ENCODE measurements around the gene IGSF8. TPM values are rescaled to one million over a fixed set of nuclear protein-coding genes. Genes with fewer than 3 reads are reported as not detected.
"Not testable (repeated sequence)": the region's sequence is repeated elsewhere in the genome, so short reads cannot be mapped to it uniquely, and the experiment has no call there.

The IGSF8 gene
- total RNA-seq, 1 donor from 2014 or later = 29.7 TPM

DNA sequence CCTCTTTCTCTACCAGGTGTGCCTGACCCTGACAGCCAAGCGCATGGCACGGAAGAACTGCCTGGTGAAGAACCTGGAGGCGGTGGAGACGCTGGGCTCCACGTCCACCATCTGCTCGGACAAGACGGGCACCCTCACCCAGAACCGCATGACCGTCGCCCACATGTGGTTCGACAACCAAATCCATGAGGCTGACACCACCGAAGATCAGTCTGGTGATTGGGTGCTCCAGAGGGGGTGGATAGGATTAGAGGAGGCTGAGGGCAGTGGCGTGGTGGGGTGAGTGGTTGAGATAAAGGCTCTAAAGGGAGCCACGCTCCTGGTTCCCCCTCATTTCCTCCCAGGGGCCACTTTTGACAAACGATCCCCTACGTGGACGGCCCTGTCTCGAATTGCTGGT is 30.2 kb upstream of the IGSF8 start:
- intact Hi-C loops (cut with DNase I) = no loop called here
- peak; percentile 65 for DNase-seq (ENCODE audit: low spot score)

DNA sequence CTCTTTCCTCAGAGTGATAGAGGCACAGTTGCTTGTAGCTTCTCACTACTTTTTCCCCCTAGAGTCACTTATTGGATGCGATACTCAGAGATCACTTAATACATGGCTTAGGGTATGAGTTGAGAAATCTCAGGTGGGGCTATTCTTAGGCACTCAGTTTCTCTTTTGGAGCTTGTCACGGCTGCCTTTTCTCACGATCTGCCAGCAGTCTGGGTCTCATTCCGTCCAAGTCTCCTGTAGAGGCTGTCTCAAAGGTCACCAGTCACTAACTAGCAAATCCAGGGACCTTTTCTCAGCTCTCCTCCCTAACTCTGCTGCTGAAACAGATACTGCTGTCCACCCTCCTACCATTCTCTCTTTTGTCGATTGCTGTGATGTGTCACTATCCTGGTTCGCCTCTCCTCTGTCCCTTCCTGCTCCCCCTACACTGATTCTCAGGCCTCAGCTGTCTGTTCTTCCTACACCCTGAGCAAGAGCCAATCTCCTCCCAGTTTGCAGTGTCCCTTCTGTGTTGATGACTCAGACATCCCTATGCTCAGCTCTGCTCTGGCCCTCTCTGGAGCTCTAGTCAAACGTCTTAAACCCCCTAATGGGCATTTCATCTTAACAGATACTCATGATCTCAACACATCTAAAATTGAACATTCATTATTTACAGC is 29.6 kb upstream of the IGSF8 start:
- intact Hi-C loops (cut with DNase I) = no loop called here

DNA sequence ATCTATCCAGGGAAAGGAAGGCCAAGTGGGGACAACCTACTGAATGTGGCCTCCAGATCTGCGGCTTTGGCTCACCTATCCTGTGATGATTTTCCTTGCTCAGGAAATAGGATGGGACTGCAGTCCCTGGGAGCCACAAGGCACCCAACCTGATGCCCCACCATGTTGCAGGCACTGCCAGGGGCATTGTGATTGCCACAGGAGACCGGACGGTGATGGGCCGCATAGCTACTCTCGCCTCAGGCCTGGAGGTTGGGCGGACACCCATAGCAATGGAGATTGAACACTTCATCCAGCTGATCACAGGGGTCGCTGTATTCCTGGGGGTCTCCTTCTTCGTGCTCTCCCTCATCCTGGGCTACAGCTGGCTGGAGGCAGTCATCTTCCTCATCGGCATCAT is 29.0 kb upstream of the IGSF8 start:
- DNase-seq (ENCODE audit: low spot score) = peak; percentile 76
- intact Hi-C loops (cut with DNase I) = no loop called here

More for the DNA sequence above, 29.6 kb upstream of the IGSF8 start:
- DNase-seq (ENCODE audit: low spot score) = peak; percentile 70

DNA sequence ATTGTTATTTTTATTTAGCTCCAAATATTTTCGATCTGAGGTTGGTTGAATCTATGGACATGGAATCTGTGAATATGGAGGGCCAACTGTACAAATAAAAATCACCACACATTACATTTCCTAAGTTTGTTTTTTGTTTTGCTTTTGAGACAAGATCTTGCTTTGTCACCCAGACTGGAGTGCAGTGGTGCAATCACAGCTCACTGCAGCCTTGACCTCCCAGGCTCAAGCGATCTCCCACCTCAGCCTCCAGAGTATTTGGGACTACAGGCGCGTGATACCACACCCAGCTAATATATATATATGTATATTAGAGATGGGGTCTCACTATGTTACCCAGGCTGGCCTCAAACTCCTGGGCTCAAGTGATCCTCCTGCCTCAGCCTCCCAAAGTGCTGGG is 27.9 kb upstream of the IGSF8 start:
- DNase-seq (ENCODE audit: low spot score) = peak; percentile 26
- intact Hi-C loops (cut with DNase I) = not testable (repeated sequence)

DNA sequence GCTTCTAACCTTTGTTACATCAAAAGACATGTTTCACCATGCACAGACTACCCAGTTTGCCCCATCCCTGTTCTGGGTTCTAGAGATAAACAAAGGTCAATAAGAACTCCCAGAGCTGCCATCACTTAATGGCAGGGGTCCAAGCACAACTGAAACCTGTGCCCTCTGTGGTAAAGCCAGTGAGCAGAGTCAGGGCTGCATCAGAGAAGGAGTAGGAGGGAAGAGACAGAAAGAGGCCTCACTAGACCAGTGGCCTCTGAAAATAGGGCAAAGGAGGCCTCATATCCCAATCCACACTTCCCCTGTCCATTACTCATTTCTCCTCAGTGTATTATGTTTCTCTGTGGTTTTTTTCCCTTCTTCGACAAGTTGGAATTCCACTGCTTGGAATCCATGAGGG is 27.3 kb upstream of the IGSF8 start:
- intact Hi-C loops (cut with DNase I) = no loop called here
- peak; percentile 33 for DNase-seq (ENCODE audit: low spot score)

DNA sequence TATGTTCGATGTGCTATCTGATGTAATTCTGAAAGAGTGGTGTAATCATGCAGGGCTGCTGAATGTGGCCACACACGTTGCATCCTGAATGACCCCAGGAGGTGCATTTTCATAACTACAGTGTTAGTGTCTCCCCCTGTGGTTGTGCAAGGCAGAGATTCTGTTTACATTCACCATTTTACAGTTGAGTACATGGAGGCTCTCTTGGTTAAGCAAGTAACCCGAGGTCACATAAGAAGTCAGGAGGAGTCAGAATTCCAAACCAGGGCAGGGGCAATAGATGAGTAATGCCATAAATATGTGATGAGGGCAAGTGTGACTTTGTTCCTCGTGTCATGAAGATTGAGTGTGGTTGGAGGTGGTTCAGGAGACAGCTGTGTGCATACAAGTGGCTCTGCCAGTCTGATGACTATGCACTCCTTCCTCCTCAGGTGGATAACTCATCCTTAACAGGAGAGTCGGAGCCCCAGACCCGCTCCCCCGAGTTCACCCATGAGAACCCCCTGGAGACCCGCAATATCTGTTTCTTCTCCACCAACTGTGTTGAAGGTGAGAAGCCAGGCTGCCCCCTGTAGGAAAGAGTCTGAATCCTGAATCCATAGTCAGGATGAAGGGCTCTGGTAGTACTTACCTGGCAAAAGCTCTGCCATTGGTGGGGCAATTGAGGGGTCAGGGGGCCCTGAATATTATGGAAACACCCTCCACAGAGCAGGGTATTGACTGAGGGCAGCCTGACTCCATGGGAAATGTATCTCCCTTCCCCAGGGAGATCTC is 26.5 kb upstream of the IGSF8 start:
- peak; percentile 69 for DNase-seq (ENCODE audit: low spot score)
- intact Hi-C loops (cut with DNase I) = no loop called here

DNA sequence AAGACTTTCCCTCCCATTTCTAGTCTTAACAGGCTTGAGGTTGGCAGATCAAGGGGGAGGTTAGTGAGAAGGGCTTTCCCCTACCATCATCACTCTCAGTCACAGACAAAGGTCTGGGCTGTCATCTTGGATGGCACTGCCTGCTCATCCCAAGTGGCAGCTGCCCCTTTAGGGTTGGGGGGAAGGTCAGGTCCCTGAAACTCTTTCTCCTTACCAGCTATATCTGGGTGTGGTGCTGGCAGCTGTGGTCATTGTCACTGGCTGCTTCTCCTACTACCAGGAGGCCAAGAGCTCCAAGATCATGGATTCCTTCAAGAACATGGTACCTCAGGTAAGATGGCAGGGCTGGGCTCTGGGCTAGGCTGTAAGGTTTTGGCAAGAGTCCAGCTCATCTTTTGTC is 25.3 kb upstream of the IGSF8 start:
- intact Hi-C loops (cut with DNase I) = no loop called here
- no peak for DNase-seq (ENCODE audit: low spot score)

DNA sequence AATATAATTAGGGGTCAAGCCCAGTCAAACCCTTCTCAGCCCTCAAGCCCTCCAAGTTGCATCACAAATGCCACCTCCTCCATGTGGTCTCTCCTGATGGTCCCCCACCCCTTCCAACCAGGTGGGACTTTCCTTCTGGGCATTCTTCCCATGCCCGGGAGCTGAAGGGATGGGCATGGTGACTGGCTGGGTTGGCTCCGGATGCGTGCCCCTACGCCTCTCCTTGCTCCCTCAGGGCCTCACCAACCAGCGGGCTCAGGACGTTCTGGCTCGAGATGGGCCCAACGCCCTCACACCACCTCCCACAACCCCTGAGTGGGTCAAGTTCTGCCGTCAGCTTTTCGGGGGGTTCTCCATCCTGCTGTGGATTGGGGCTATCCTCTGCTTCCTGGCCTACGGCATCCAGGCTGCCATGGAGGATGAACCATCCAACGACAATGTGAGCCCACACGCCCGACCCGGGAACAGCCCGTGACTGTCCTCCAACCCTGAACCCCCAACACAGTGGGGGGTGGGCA is 24.6 kb upstream of the IGSF8 start:
- intact Hi-C loops (cut with DNase I) = no loop called here
- no peak for DNase-seq (ENCODE audit: low spot score)

DNA sequence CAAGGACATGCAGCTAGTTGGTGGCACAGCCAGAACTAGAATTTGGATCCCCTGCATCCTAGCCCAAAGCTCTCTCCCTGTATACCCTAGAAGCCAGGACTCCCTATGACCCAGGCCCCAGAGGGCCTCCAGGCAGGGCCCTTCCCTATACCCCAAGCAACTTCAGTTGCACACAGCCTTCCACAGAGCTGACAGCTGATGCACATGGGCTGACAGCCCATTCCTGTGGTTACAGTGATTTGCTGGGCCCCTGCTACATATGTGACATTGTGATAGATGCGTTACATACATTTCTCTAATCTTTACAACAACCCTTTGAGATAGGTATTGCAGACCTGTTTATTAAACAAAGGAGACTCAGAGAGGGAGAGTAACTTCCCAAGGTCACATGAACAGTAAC is 23.0 kb upstream of the IGSF8 start:
- no peak for DNase-seq (ENCODE audit: low spot score)
- intact Hi-C loops (cut with DNase I) = no loop called here

DNA sequence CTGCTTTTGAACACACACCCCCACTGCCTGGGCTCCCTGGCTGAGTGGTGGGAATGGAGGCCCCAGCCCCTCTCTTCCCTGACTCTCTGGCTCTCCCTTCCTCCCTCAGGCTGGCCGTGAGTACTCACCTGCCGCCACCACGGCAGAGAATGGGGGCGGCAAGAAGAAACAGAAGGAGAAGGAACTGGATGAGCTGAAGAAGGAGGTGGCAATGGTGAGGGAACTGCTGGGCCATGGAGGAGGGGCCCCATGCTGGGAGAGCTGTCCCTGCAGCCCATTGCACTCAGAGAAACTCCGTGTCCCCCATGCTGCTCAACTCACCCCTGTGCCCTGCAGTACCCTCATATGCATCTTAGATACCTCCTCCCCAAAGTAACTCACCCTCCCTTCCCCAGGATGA is 22.4 kb upstream of the IGSF8 start:
- no peak for DNase-seq (ENCODE audit: low spot score)
- intact Hi-C loops (cut with DNase I) = no loop called here

DNA sequence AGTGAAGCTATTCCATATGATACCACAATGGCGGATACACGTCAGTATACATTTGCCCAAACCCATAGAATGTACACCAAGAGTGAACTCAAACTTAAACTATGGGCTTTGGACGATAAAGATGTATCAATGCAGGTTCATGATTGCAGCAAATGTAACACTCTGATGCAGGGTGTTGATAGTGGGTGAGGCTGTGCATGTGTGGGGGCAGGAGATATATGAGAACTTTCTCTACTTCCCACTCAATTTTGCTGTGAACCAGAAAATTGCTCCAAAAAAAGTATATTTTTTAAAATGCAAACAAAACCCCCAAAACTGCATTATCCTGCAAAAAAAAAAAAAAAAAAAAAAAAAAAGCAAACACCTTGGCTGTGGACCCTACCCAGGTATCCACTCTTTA is 20.5 kb upstream of the IGSF8 start:
- DNase-seq (ENCODE audit: low spot score) = no peak
- intact Hi-C loops (cut with DNase I) = no loop called here

DNA sequence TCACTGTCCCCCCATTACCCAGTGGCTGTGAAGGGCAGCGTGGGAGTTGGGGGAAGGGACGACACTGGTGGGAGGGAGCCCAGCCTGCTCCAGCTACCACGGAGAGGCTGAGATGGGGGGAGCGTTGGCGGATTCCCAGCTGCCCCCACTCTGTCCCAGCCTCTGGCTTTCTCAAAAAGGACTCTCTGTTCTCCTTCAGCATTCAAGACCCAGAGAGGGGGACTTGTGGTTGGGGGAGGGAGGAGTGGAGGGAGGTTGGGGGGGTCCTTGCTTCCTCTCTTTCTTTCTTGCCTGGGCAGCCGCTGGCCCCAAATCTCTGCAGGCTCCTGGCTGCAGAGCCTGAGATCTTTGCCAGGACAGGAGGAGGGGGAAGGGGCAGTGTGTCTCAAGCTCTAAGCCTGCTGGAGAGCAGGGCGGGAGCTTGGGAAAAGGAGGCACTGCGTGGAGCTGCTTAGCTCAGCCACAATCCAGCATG is 19.3 kb upstream of the IGSF8 start:
- intact Hi-C loops (cut with DNase I) = no loop called here
- no peak for DNase-seq (ENCODE audit: low spot score)

DNA sequence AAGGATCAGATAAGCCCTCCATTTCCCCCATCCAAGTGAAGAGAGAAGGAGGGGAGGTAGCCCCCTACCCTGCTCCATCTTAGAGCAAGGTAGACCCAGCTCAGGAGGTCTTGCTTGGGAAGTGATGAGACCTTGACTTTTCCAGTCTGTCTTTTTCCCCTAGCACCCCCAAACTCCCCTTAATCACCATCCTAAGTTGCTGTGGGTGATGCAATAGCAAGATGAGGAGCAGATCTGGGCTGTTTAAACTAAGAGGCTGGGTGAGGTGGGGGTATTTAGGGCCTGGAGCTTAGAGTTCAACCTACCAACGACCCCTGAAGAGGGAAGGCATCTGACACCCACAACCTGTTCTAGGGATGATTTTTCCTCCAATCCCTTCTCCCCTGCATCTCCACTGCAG is 18.9 kb upstream of the IGSF8 start:
- intact Hi-C loops (cut with DNase I) = no loop called here
- no peak for DNase-seq (ENCODE audit: low spot score)

DNA sequence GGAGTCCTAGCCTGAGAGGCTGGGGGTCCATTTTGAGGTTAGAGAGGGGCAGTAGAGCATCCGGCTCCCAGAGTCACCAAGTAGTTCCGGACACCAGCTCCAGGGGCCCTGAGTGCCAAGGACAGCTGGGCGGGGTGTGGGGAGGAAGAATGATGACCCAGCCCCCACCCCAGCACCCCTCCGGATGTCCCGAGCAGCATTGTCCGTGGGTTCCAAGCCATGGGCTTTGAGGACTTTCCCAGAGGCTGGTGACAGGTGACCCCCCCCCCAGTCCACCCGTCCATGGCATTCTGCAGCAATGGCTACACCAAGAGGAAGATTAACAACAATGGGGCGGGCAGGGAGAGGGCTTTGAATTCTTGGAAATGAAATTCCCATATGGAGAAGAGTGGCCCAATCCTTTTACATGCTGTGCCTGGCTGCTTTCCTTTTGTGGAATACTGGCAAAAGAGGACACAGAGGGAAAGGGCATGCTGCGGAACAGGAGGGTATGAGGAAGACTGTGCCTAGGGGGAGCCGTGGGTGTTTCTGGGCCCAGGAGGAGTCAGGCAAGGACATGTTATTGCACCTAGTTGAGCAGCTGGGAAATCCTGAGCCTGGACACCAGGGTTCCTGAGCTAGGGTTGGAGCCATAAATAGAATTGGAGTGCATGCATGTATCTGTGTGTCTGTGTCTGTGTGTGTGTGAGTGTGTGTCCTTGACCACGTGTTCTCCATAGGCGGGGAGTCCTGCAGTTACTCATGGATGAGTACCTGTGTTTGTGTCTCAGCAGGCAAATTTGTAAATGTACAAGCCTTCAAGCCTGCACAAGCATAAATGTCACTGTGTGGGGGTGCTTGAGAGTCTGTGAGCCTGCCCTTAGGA is 18.1 kb upstream of the IGSF8 start:
- intact Hi-C loops (cut with DNase I) = no loop called here
- no peak for DNase-seq (ENCODE audit: low spot score)

DNA sequence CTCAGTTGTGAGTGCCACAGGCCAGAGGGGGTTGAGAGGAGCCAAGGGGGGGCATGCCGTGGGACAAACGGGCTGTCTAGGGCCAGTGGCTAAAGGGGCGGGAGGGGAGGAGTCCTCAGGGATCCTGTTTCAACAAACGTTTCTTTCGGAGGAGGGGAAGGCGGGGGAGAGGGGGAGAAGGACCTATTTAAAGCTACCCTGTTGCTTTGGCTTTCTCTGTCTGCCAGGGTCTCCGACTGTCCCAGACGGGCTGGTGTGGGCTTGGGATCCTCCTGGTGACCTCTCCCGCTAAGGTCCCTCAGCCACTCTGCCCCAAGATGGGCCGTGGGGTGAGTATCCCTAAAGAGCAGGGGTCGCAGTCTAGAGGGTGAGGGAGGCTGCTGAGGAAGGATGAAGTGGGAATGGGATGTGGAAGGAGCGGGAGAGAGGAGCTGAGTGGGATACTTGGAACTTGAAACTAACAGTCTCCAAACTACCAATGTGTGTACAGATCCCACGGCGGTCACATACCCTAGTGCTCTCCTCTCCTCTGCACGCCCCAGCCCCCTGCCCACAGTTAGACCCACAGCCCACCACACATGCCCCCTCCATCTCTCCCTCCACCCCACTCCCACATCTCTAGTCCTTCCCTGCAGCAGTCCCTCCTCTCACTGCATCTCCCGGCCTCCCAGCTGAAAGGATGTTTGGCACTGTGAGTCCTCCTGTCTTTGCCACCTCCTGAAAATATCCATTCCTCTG is 17.3 kb upstream of the IGSF8 start, which contains the start of gene ATP1A2:
Gene ATP1A2 (plus strand): TSS at position 215 of the 738 bp plus-strand sequence. CDS start 103 bp downstream, at position 318.
- DNase-seq (ENCODE audit: low spot score) = no peak
- intact Hi-C loops (cut with DNase I) = no loop called here

DNA sequence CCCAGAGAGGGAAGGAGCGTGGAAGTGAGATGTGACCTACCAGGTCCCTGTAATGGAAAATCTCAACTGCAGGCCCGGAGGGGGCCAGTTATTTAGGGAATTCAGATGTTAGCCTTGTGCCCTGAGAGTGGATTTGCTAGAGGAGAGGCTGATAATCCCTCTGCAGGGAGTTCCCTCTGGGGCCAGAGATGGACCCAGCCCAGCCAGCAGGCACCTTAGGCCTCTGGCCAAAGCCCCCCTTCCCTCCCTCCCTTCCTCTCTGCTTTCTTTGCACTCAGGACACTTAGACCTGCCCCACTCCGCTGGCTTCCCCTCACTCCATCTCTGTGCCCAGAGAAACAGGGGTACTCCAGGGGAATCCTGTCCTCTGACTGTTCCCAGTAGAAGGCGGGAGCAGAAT is 15.7 kb upstream of the IGSF8 start:
- intact Hi-C loops (cut with DNase I) = no loop called here
- no peak for DNase-seq (ENCODE audit: low spot score)

DNA sequence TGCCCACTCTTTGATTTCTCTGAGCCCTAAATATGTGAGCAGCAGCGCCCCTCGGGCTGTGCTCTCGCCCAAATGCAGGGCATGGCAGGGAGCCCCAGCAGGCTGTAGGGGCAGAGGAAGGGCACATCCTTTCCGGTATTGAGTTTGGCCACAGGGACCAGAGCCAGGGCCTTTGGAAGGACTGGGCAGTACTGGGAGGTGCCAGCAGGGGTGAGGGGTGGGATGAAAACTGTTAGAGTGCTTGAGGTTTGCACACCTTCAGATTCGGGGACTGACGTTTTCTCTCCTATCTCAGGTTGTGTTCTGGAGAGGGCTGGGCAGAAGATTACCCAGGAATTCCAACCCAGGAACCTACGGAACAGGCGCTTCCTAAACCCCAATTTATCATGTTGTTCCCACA is 15.0 kb upstream of the IGSF8 start:
- no peak for DNase-seq (ENCODE audit: low spot score)

DNA sequence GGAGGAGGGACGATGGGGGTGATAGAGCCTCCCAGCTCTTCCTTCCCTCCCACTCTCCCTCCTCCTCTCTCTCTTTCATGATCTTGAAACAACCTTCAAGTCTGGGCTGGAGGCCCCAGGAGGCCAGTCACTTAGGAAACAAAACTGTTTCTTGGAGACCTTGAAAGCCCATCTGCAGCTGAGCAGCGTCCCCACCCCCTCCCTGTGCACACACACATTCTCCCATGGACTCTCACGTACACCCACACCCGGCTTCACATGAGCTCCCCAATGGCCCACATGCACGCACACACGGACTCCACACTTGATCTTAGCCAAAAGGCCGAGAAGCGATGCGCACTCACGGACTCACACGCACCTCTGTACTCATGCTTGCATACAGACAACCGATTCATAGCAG is 13.9 kb upstream of the IGSF8 start:
- DNase-seq (ENCODE audit: low spot score) = no peak
- intact Hi-C loops (cut with DNase I) = no loop called here

More for the DNA sequence above, 15.0 kb upstream of the IGSF8 start:
- intact Hi-C loops (cut with DNase I) = no loop called here

DNA sequence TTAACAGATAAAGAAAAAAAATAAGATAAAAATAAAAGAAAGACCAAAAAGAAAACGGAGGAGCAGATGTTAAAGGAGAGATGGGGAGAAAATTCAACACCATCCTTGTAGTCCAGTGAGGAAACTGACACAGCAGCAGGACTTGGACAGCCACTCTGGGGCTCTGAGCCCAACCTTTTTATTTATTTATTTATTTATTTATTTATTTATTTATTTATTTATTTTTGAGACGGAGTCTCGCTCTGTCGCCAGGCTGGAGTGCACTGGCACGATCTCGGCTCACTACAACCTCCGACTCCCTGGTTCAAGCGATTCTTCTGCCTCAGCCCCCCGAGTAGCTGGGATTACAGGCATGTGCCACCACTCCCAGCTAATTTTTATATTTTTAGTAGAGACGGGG is 13.0 kb upstream of the IGSF8 start:
- DNase-seq (ENCODE audit: low spot score); intact Hi-C loops (cut with DNase I): not testable (repeated sequence)

All from cardiac septum (tissue), 1 donor.